GM18508 (cell line): ENCODE data around the gene APBA3.
"Not testable (repeated sequence)": the region's sequence is repeated elsewhere in the genome, so short reads cannot be mapped to it uniquely, and the experiment has no call there.

ENCODE experiments used
- ATAC-seq: cut with Tn5 transposase; IDR thresholded peaks from one replicate; pipeline ENCODE4 v1.9.1; 2021; ENCODE audit warnings: moderate number of reproducible peaks; ENCODE audit not compliant: insufficient read depth, unreplicated experiment

The APBA3 gene

GRCh38 chr19:3773814-3774515 is 12.5 kb upstream of the APBA3 start:
- no peak for ATAC-seq

GRCh38 chr19:3771906-3772455 is 10.5 kb upstream of the APBA3 start, which contains the start of gene RAX2:
Gene RAX2, minus strand, starts transcription at chr19:3772228. Its CDS starts 486 bp downstream, at chr19:3771742.
- no peak for ATAC-seq

- no peak for ATAC-seq
These were observed 9.8 kb upstream of the APBA3 start for GRCh38 chr19:3771000-3771905.

- ATAC-seq = no peak
These were observed 8.9 kb upstream of the APBA3 start for GRCh38 chr19:3770136-3770999.

- no peak for ATAC-seq
These were observed 8.0 kb upstream of the APBA3 start for GRCh38 chr19:3769494-3769893.

- ATAC-seq = no peak
These were observed 7.2 kb upstream of the APBA3 start for GRCh38 chr19:3768748-3769099.

GRCh38 chr19:3768015-3768747 is 6.7 kb upstream of the APBA3 start:
- no peak for ATAC-seq

- ATAC-seq = no peak
These were observed 5.6 kb upstream of the APBA3 start for GRCh38 chr19:3767050-3767449.

GRCh38 chr19:3766520-3766919 is 5.0 kb upstream of the APBA3 start:
- no peak for ATAC-seq

GRCh38 chr19:3765757-3766156 is 4.3 kb upstream of the APBA3 start:
- not testable (repeated sequence) for ATAC-seq

- no peak for ATAC-seq
These were observed 3.6 kb upstream of the APBA3 start for GRCh38 chr19:3765121-3765520.

GRCh38 chr19:3762501-3763459 is 1.3 kb upstream of the APBA3 start, which contains the start of gene MRPL54:
Gene MRPL54, plus strand, starts transcription at chr19:3762682. Its CDS starts 19 bp downstream, at chr19:3762701.
- peak; percentile 48 for ATAC-seq

- ATAC-seq = no peak
These were observed 610 bp upstream of the APBA3 start for GRCh38 chr19:3762130-3762473.

- no peak for ATAC-seq
These were observed 576 bp downstream of the APBA3 start for GRCh38 chr19:3760871-3761361.

GRCh38 chr19:3759482-3760254 is 1.8 kb downstream of the APBA3 start:
- ATAC-seq = no peak

GRCh38 chr19:3758297-3758696 is 3.2 kb downstream of the APBA3 start:
- not testable (repeated sequence) for ATAC-seq

- ATAC-seq = not testable (repeated sequence)
These were observed 3.8 kb downstream of the APBA3 start for GRCh38 chr19:3757705-3758104.
